ENCODE results near the gene MRPL24.

DNA sequence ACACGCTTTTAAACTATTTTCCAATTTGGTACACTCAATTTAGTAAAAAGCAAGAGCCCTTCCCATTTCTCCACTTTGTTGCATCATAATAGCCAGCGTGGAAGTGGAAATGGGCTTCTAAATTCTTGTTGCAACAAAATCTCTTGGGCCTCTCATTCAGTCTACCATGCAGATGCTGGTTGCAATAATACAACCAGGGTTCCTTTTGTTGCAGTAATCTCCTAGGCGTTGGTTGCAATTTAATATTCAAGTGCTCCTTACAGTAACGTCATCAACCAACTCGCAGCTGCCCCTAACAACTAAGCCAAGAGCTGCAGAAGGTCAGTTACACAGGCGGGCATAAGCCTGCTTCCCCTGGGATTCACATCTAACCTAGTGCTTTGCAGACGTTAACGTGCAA, 13.3 kb upstream of the MRPL24 start:
- TF ChIP-seq EZH2 (IDR thresholded peaks at IDR 0.05; ENCODE audit: low read depth), result no peak
- TF ChIP-seq, protein P1, sequence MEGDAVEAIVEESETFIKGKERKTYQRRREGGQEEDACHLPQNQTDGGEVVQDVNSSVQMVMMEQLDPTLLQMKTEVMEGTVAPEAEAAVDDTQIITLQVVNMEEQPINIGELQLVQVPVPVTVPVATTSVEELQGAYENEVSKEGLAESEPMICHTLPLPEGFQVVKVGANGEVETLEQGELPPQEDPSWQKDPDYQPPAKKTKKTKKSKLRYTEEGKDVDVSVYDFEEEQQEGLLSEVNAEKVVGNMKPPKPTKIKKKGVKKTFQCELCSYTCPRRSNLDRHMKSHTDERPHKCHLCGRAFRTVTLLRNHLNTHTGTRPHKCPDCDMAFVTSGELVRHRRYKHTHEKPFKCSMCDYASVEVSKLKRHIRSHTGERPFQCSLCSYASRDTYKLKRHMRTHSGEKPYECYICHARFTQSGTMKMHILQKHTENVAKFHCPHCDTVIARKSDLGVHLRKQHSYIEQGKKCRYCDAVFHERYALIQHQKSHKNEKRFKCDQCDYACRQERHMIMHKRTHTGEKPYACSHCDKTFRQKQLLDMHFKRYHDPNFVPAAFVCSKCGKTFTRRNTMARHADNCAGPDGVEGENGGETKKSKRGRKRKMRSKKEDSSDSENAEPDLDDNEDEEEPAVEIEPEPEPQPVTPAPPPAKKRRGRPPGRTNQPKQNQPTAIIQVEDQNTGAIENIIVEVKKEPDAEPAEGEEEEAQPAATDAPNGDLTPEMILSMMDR (conservative IDR thresholded peaks at IDR 0.05), result no peak

All from PC-9 (cell line).